Measurements from ENCODE around the gene KLHL25. TPM values are rescaled to one million over a fixed set of nuclear protein-coding genes. Genes with fewer than 3 reads are reported as not detected.

KLHL25 gene
- total and polyA plus RNA-seq, 2 of the 13 experiments (the other 11 are each of a cell fraction or from before 2014, with no cell fraction given) = 3.7 to 8.2 TPM

GRCh38 chr15:85760049-85760448 lies 34.7 kb downstream of the KLHL25 start:
- H3K27me3 ChIP-seq (ENCODE audit: control insufficient read depth in 1 of 2, insufficient read depth in 2 of 2, low read length in 2 of 2) = no peaks in the 10 kb centered on the region
- ChIA-PET POLR2A (no interaction called here), CTCF (ENCODE audit: low intra/inter-chr PET ratio, low total read pairs) (no interaction called here)
- no peaks in the 10 kb centered on the region for H3K9me3 ChIP-seq (ENCODE audit: low read length)
- no peak overlapping the region for H3K4me2 ChIP-seq (ENCODE audit: low read depth, low read length)
- DNase-seq (ENCODE audit: low spot score) = no peak
- no peak for TF ChIP-seq YEATS4 (CRISPR knock-in tag; IDR thresholded peaks at IDR 0.05; ENCODE audit: borderline replicate concordance)
- H2AFZ ChIP-seq (ENCODE audit: low read length) = no peak overlapping the region
- in situ Hi-C loops (cut with HindIII; ENCODE audit: extremely low pct_ligation_motif_present, low pct_unique_long_range_greater_than_20kb) = no loop called here
- H3K4me3 ChIP-seq (replicated peaks in 1 of 3; ENCODE audit: insufficient read depth in 1 of 3, low read depth in 2 of 3, low read length in 3 of 3) = no peak overlapping the region
- H4K20me1 ChIP-seq (ENCODE audit: insufficient read depth, low read length) = no peaks in the 10 kb centered on the region
- FAIRE-seq = no peak
- intact Hi-C loops (cut with micrococcal nuclease; ENCODE audit: unreplicated experiment) = no loop called here
- H3K9ac ChIP-seq (ENCODE audit: insufficient read depth, low read depth, low read length) = no peak overlapping the region
- no TSS peak for BruUV-seq (replicated peaks)
- peaks cover 5% of the 10 kb centered on the region for H3K4me1 ChIP-seq (ENCODE audit: insufficient read depth, low read length)
- no peaks in the 10 kb centered on the region for H3K79me2 ChIP-seq (ENCODE audit: insufficient read depth, low read length)
- no CpG with 5 or more reads among the region's 6 CpGs for WGBS (ENCODE audit: low lambda C conversion rate)
- H3K36me3 ChIP-seq (replicated peaks in 1 of 2; ENCODE audit: control insufficient read depth in 1 of 2, insufficient read depth in 2 of 2, low read length in 2 of 2) = peaks cover 8 to 12% of the 10 kb centered on the region in 2 experiments; a peak in 2 of 5 replicates
- H3K27ac ChIP-seq (ENCODE audit: extremely low read length, insufficient read depth, low read length) = no peak overlapping the region
- ATAC-seq = no peak

- no TSS peak for BruUV-seq (replicated peaks)
- CTCF ChIA-PET (ENCODE audit: low intra/inter-chr PET ratio, low total read pairs) = no interaction called here
- no peak for TF ChIP-seq RORA (CRISPR knock-in tag; IDR thresholded peaks at IDR 0.05)
- TF ChIP-seq MIXL1 (CRISPR knock-in tag; IDR thresholded peaks at IDR 0.05) = no peak
- no peak for TF ChIP-seq ZNF770 (CRISPR knock-in tag; IDR thresholded peaks at IDR 0.05)
- TF ChIP-seq ZBTB42 (CRISPR knock-in tag; IDR thresholded peaks at IDR 0.05) = no peak
- Histone ChIP-seq H3K4me1 (ENCODE audit: insufficient read depth, low read length) (no peaks in the 10 kb centered on the region), H3K9me3 (ENCODE audit: low read length) (no peaks in the 10 kb centered on the region), H3K4me3 (replicated peaks in 1 of 3; ENCODE audit: insufficient read depth in 1 of 3, low read depth in 2 of 3, low read length in 3 of 3) (no peak overlapping the region), H3K27ac (ENCODE audit: extremely low read length, insufficient read depth, low read length) (no peak overlapping the region), H3K79me2 (ENCODE audit: insufficient read depth, low read length) (no peaks in the 10 kb centered on the region), H3K4me2 (ENCODE audit: low read depth, low read length) (no peak overlapping the region), H3K27me3 (ENCODE audit: control insufficient read depth in 1 of 2, insufficient read depth in 2 of 2, low read length in 2 of 2) (no peaks in the 10 kb centered on the region), H2AFZ (ENCODE audit: low read length) (no peak overlapping the region), H4K20me1 (ENCODE audit: insufficient read depth, low read length) (no peaks in the 10 kb centered on the region), H3K36me3 (replicated peaks in 1 of 2; ENCODE audit: control insufficient read depth in 1 of 2, insufficient read depth in 2 of 2, low read length in 2 of 2) (peaks cover 8 to 12% of the 10 kb centered on the region in 2 experiments; a peak in 2 of 5 replicates), H3K9ac (ENCODE audit: insufficient read depth, low read depth, low read length) (no peak overlapping the region)
- in situ Hi-C loops (cut with HindIII; ENCODE audit: extremely low pct_ligation_motif_present, low pct_unique_long_range_greater_than_20kb) (no loop called here), intact Hi-C loops (cut with micrococcal nuclease; ENCODE audit: unreplicated experiment) (no loop called here)
- POLR2A ChIA-PET = no interaction called here
- ATAC-seq (no peak), DNase-seq (ENCODE audit: low spot score) (no peak), FAIRE-seq (no peak)
- 93% methylated on average over 8 of the region's 13 CpGs for WGBS (ENCODE audit: low lambda C conversion rate)
Observed at GRCh38 chr15:85759376-85759775, 35.3 kb downstream of the KLHL25 start.

Measured in HepG2 (cell line).